ENCODE measurements around the gene ZNF777.

ZNF777 gene

GRCh38 chr7:149420006-149420405, 40.9 kb downstream of the ZNF777 start:
- no peak for TF ChIP-seq NFIC (IDR thresholded peaks at IDR 0.05)
- TF ChIP-seq CEBPB (IDR thresholded peaks at IDR 0.05), result no peak
- TF ChIP-seq USF1 (IDR thresholded peaks at IDR 0.05), result no peak
- TF ChIP-seq YY1 (IDR thresholded peaks at IDR 0.05; ENCODE audit: low read depth), result no peak
- TF ChIP-seq EP300 (IDR thresholded peaks at IDR 0.05; ENCODE audit: borderline replicate concordance), result no peak
- TF ChIP-seq TCF12 (IDR thresholded peaks at IDR 0.05; ENCODE audit: low read depth), result no peak
- TF ChIP-seq REST (IDR thresholded peaks at IDR 0.05; ENCODE audit: low read depth), result no peak
- no peak for TF ChIP-seq FOXM1 (IDR thresholded peaks at IDR 0.05; ENCODE audit: borderline replicate concordance, low read depth)
- TF ChIP-seq ZBTB7A (IDR thresholded peaks at IDR 0.05; ENCODE audit: low read depth), result no peak
- TF ChIP-seq TEAD4 (IDR thresholded peaks at IDR 0.05), result no peak
- no peak for TF ChIP-seq CREB1 (IDR thresholded peaks at IDR 0.05; ENCODE audit: low read depth)
- no peak for TF ChIP-seq TAF1 (IDR thresholded peaks at IDR 0.05; ENCODE audit: low read depth)
- TF ChIP-seq EGR1 (IDR thresholded peaks at IDR 0.05), result no peak
- TF ChIP-seq MAX (IDR thresholded peaks at IDR 0.05), result no peak
- TF ChIP-seq RAD21 (IDR thresholded peaks at IDR 0.05; ENCODE audit: low read depth), result no peak

GRCh38 chr7:149415391-149416071, 45.3 kb downstream of the ZNF777 start:
- TF ChIP-seq YY1 (IDR thresholded peaks at IDR 0.05; ENCODE audit: low read depth) (no peak), MAX (IDR thresholded peaks at IDR 0.05) (no peak), EGR1 (IDR thresholded peaks at IDR 0.05) (no peak), TEAD4 (IDR thresholded peaks at IDR 0.05) (no peak), RAD21 (IDR thresholded peaks at IDR 0.05; ENCODE audit: low read depth) (no peak)

- no peak for TF ChIP-seq TEAD4 (IDR thresholded peaks at IDR 0.05)
- TF ChIP-seq RAD21 (IDR thresholded peaks at IDR 0.05; ENCODE audit: low read depth), result no peak
- no peak for TF ChIP-seq ZBTB7A (IDR thresholded peaks at IDR 0.05; ENCODE audit: low read depth)
- no peak for TF ChIP-seq USF1 (IDR thresholded peaks at IDR 0.05)
- no peak for TF ChIP-seq CREB1 (IDR thresholded peaks at IDR 0.05; ENCODE audit: low read depth)
- no peak for TF ChIP-seq NFIC (IDR thresholded peaks at IDR 0.05)
- TF ChIP-seq CEBPB (IDR thresholded peaks at IDR 0.05), result no peak
- no peak for TF ChIP-seq REST (IDR thresholded peaks at IDR 0.05; ENCODE audit: low read depth)
- no peak for TF ChIP-seq EGR1 (IDR thresholded peaks at IDR 0.05)
Observed at GRCh38 chr7:149414745-149415390, 46.0 kb downstream of the ZNF777 start.

- no peak for TF ChIP-seq EP300 (IDR thresholded peaks at IDR 0.05; ENCODE audit: borderline replicate concordance)
- TF ChIP-seq REST (IDR thresholded peaks at IDR 0.05; ENCODE audit: low read depth), result no peak
- no peak for TF ChIP-seq RAD21 (IDR thresholded peaks at IDR 0.05; ENCODE audit: low read depth)
- no peak for TF ChIP-seq CEBPB (IDR thresholded peaks at IDR 0.05)
- no peak for TF ChIP-seq MAX (IDR thresholded peaks at IDR 0.05)
- no peak for TF ChIP-seq FOXM1 (IDR thresholded peaks at IDR 0.05; ENCODE audit: borderline replicate concordance, low read depth)
- TF ChIP-seq TCF12 (IDR thresholded peaks at IDR 0.05; ENCODE audit: low read depth), result no peak
- no peak for TF ChIP-seq CREB1 (IDR thresholded peaks at IDR 0.05; ENCODE audit: low read depth)
- no peak for TF ChIP-seq NFIC (IDR thresholded peaks at IDR 0.05)
- no peak for TF ChIP-seq USF1 (IDR thresholded peaks at IDR 0.05)
- no peak for TF ChIP-seq TEAD4 (IDR thresholded peaks at IDR 0.05)
Observed at GRCh38 chr7:149414171-149414570, 46.7 kb downstream of the ZNF777 start.
